Measurements from ENCODE around the gene KRT79.

Gene KRT79

DNA sequence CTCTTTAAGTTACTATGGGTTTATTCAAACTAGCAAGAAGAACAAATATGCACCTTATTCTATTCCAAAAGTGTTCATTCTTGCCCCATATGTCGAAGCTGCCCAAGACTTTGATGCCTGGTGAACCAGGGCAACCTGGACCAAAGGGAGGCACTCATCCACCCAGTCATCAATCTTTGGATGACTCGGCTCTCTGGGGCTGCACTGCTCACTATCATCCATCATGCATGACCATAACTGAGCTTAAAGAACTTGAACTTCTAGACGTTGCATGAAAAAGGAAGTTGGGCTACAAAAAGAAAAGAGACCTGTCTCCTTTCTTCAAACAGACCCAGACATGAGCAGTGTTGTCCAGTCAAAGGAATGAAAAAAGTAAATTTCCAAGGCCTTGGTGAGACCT is 21.4 kb downstream of the KRT79 start:
- H3K36me3 ChIP-seq (ENCODE audit: control insufficient read depth, low read length), result no peaks in the 10 kb centered on the region
- TF ChIP-seq, protein P1, sequence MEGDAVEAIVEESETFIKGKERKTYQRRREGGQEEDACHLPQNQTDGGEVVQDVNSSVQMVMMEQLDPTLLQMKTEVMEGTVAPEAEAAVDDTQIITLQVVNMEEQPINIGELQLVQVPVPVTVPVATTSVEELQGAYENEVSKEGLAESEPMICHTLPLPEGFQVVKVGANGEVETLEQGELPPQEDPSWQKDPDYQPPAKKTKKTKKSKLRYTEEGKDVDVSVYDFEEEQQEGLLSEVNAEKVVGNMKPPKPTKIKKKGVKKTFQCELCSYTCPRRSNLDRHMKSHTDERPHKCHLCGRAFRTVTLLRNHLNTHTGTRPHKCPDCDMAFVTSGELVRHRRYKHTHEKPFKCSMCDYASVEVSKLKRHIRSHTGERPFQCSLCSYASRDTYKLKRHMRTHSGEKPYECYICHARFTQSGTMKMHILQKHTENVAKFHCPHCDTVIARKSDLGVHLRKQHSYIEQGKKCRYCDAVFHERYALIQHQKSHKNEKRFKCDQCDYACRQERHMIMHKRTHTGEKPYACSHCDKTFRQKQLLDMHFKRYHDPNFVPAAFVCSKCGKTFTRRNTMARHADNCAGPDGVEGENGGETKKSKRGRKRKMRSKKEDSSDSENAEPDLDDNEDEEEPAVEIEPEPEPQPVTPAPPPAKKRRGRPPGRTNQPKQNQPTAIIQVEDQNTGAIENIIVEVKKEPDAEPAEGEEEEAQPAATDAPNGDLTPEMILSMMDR (IDR thresholded peaks at IDR 0.05; ENCODE audit: low read depth, low read length, poor library complexity, severe bottlenecking), result no peak
- no peak for TF ChIP-seq EZH2phosphoT487 (IDR thresholded peaks at IDR 0.05; ENCODE audit: borderline replicate concordance, low read length)
- no peaks in the 10 kb centered on the region for H3K79me2 ChIP-seq (ENCODE audit: control insufficient read depth, low read length)
- no peaks in the 10 kb centered on the region for H3K27me3 ChIP-seq (ENCODE audit: control insufficient read depth, low read length)
- H3K4me3 ChIP-seq (ENCODE audit: low read length), result no peak overlapping the region
- no peaks in the 10 kb centered on the region for H3F3A ChIP-seq (ENCODE audit: control insufficient read depth, insufficient read depth)
- no peaks in the 10 kb centered on the region for H3K4me1 ChIP-seq (ENCODE audit: control insufficient read depth, low read length)
- no peak overlapping the region for H3K27ac ChIP-seq (ENCODE audit: low read depth, low read length)
- H3K9me2 ChIP-seq (replicated peaks; ENCODE audit: control insufficient read depth, low read length), result no peaks in the 10 kb centered on the region
- no peaks in the 10 kb centered on the region for H4K20me1 ChIP-seq (ENCODE audit: control insufficient read depth, insufficient read depth, low read depth, low read length)
- no peak overlapping the region for H3K4me2 ChIP-seq (ENCODE audit: low read length)
- no peaks in the 10 kb centered on the region for H3K9me3 ChIP-seq (ENCODE audit: control insufficient read depth, insufficient read depth, low read length)

DNA sequence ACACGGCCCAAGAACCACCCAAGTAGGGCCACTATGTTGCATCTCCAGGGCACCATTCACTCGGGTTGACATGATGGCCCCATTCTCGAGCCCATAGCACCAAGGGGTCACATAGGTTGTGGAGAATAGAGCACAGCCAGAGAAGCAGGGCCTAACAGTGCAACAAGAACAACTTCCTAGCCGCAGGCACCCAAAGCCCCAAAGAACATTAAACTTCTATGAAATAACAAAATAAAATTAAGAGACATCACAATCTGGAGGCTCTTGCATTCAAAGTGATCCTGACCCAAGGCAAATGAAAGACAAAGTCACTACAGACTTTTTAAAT is 22.1 kb downstream of the KRT79 start:
- Histone ChIP-seq H3K9me3 (ENCODE audit: control insufficient read depth, insufficient read depth, low read length) (no peaks in the 10 kb centered on the region), H3K4me2 (ENCODE audit: low read length) (no peak overlapping the region), H3F3A (ENCODE audit: control insufficient read depth, insufficient read depth) (no peaks in the 10 kb centered on the region), H3K4me1 (ENCODE audit: control insufficient read depth, low read length) (no peaks in the 10 kb centered on the region), H4K20me1 (ENCODE audit: control insufficient read depth, insufficient read depth, low read depth, low read length) (no peaks in the 10 kb centered on the region), H3K27ac (ENCODE audit: low read depth, low read length) (no peak overlapping the region), H3K27me3 (ENCODE audit: control insufficient read depth, low read length) (no peaks in the 10 kb centered on the region), H3K4me3 (ENCODE audit: low read length) (no peak overlapping the region), H3K79me2 (ENCODE audit: control insufficient read depth, low read length) (no peaks in the 10 kb centered on the region), H3K9me2 (replicated peaks; ENCODE audit: control insufficient read depth, low read length) (no peaks in the 10 kb centered on the region), H3K36me3 (ENCODE audit: control insufficient read depth, low read length) (no peaks in the 10 kb centered on the region)
- TF ChIP-seq EZH2phosphoT487 (IDR thresholded peaks at IDR 0.05; ENCODE audit: borderline replicate concordance, low read length), result no peak
- TF ChIP-seq, protein P1 (IDR thresholded peaks at IDR 0.05; ENCODE audit: low read depth, low read length, poor library complexity, severe bottlenecking), result no peak

DNA sequence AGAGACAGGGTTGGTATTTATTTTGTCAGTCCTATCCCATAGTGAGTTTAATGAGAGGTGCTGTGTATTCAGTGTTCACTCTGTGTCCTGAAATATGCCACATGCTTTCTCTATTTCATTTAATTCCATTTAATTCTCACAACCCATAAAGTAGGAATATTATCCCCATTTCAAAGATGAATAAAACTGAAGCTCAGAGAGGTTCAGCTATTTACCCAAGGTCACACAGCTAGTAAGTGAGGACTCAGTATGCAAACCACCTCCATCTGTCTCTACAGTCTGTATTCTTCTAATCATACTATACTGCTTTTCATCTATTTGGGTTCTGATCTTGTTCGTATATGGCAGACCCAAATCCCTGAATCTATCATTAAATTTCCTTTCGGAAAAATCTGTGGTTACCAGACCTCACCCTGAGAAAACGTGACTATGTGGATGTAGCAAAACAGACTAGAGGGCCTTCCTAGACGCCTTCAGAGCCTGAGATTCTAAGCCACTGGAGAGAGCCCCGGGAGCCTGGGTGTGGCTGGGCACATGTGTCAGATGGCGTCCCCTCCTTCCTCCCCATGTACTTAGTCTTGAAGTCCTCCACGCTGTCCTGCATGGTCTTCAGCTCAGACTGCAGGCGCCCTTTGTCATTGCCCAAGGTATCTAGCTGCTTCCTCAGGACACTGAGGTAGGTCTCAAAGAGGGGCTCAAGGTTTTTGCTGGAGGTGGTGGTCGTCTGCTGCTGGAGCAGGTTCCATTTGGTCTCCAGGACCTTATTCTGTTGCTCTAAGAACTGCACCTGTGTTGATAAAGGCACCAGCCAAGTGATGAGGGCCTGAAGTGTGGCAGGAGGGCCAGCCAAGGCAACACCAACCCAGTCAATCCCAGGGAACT is 22.7 kb downstream of the KRT79 start:
- no peaks in the 10 kb centered on the region for H3K36me3 ChIP-seq (ENCODE audit: control insufficient read depth, low read length)
- no peaks in the 10 kb centered on the region for H4K20me1 ChIP-seq (ENCODE audit: control insufficient read depth, insufficient read depth, low read depth, low read length)
- no peaks in the 10 kb centered on the region for H3F3A ChIP-seq (ENCODE audit: control insufficient read depth, insufficient read depth)
- no peaks in the 10 kb centered on the region for H3K27me3 ChIP-seq (ENCODE audit: control insufficient read depth, low read length)
- H3K4me1 ChIP-seq (ENCODE audit: control insufficient read depth, low read length), result no peaks in the 10 kb centered on the region
- no peaks in the 10 kb centered on the region for H3K9me3 ChIP-seq (ENCODE audit: control insufficient read depth, insufficient read depth, low read length)
- no peak overlapping the region for H3K27ac ChIP-seq (ENCODE audit: low read depth, low read length)
- no peaks in the 10 kb centered on the region for H3K79me2 ChIP-seq (ENCODE audit: control insufficient read depth, low read length)
- H3K4me2 ChIP-seq (ENCODE audit: low read length), result no peak overlapping the region
- H3K9me2 ChIP-seq (replicated peaks; ENCODE audit: control insufficient read depth, low read length), result no peaks in the 10 kb centered on the region
- TF ChIP-seq, protein P1 (IDR thresholded peaks at IDR 0.05; ENCODE audit: low read depth, low read length, poor library complexity, severe bottlenecking), result no peak
- TF ChIP-seq EZH2phosphoT487 (IDR thresholded peaks at IDR 0.05; ENCODE audit: borderline replicate concordance, low read length), result no peak
- no peak overlapping the region for H3K4me3 ChIP-seq (ENCODE audit: low read length)

Data from DOHH2 (cell line).